ENCODE measurements around the gene RIC8A.

- TF ChIP-seq POLR2A (IDR thresholded peaks at IDR 0.05), result no peak
- TF ChIP-seq, protein P1, sequence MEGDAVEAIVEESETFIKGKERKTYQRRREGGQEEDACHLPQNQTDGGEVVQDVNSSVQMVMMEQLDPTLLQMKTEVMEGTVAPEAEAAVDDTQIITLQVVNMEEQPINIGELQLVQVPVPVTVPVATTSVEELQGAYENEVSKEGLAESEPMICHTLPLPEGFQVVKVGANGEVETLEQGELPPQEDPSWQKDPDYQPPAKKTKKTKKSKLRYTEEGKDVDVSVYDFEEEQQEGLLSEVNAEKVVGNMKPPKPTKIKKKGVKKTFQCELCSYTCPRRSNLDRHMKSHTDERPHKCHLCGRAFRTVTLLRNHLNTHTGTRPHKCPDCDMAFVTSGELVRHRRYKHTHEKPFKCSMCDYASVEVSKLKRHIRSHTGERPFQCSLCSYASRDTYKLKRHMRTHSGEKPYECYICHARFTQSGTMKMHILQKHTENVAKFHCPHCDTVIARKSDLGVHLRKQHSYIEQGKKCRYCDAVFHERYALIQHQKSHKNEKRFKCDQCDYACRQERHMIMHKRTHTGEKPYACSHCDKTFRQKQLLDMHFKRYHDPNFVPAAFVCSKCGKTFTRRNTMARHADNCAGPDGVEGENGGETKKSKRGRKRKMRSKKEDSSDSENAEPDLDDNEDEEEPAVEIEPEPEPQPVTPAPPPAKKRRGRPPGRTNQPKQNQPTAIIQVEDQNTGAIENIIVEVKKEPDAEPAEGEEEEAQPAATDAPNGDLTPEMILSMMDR (IDR thresholded peaks at IDR 0.05), result no peak
Measured at GRCh38 chr11:255176-255575, 47.7 kb downstream of the RIC8A start.
